Measurements from ENCODE around the gene LSM14B. TPM values are rescaled to one million over a fixed set of nuclear protein-coding genes. Genes with fewer than 3 reads are reported as not detected.

LSM14B gene
- total RNA-seq, 1 experiment from 2014 or later = 51.3 TPM

GRCh38 chr20:62178316-62179161 is 56.3 kb downstream of the LSM14B start:
- Histone ChIP-seq H3K36me3 (ENCODE audit: control insufficient read depth in 1 of 2, insufficient read depth in 2 of 2, low read length in 2 of 2) (peaks cover 0 to 2% of the 10 kb centered on the region in 2 experiments; a peak in 2 of 4 replicates), H3K9ac (ENCODE audit: low read length) (no peak overlapping the region), H3K79me2 (ENCODE audit: insufficient read depth, low read length) (peaks cover 19% of the 10 kb centered on the region), H3K9me2 (ENCODE audit: insufficient read depth) (no peaks in the 10 kb centered on the region), H3K27ac (ENCODE audit: low read depth, low read length) (no peak overlapping the region), H3K4me1 (ENCODE audit: control insufficient read depth in 1 of 2, insufficient read depth in 2 of 2, low read length in 2 of 2) (peaks cover 2 to 6% of the 10 kb centered on the region in 2 experiments; a peak in 2 of 4 replicates), H3K9me3 (ENCODE audit: control insufficient read depth in 1 of 2, insufficient read depth in 1 of 2, low read depth in 1 of 2, low read length in 2 of 2) (no peaks in the 10 kb centered on the region), H4K20me1 (ENCODE audit: insufficient read depth) (no peaks in the 10 kb centered on the region), H2AFZ (ENCODE audit: low read depth, low read length, poor library complexity, severe bottlenecking) (no peak overlapping the region), H3K4me3 (replicated peaks in 1 of 2; ENCODE audit: low read depth in 1 of 2, low read length in 2 of 2) (no peak overlapping the region), H3K4me2 (ENCODE audit: low read length) (no peak overlapping the region), H3K27me3 (ENCODE audit: insufficient read depth, low read length) (no peaks in the 10 kb centered on the region)
- no peak for DNase-seq (ENCODE audit: low read depth, low spot score)
- no peak for ATAC-seq
- no TSS peak for BruUV-seq (replicated peaks)
- intact Hi-C loops (cut with micrococcal nuclease) = no loop called here
- TF ChIP-seq YY1 (IDR thresholded peaks at IDR 0.05; ENCODE audit: extremely low read depth, insufficient replicate concordance, low read depth, low read length) = no peak
- TF ChIP-seq EZH2phosphoT487 (IDR thresholded peaks at IDR 0.05; ENCODE audit: borderline replicate concordance) = no peak
- no peak for TF ChIP-seq FOSL1 (IDR thresholded peaks at IDR 0.05; ENCODE audit: low read depth)
- no peak for TF ChIP-seq MAX (IDR thresholded peaks at IDR 0.05)
- TF ChIP-seq JUND (IDR thresholded peaks at IDR 0.05) = no peak
- no peak for TF ChIP-seq ATF3 (IDR thresholded peaks at IDR 0.05)
- no peak for TF ChIP-seq CBX3 (IDR thresholded peaks at IDR 0.05; ENCODE audit: low read depth)
- TF ChIP-seq, protein P1, sequence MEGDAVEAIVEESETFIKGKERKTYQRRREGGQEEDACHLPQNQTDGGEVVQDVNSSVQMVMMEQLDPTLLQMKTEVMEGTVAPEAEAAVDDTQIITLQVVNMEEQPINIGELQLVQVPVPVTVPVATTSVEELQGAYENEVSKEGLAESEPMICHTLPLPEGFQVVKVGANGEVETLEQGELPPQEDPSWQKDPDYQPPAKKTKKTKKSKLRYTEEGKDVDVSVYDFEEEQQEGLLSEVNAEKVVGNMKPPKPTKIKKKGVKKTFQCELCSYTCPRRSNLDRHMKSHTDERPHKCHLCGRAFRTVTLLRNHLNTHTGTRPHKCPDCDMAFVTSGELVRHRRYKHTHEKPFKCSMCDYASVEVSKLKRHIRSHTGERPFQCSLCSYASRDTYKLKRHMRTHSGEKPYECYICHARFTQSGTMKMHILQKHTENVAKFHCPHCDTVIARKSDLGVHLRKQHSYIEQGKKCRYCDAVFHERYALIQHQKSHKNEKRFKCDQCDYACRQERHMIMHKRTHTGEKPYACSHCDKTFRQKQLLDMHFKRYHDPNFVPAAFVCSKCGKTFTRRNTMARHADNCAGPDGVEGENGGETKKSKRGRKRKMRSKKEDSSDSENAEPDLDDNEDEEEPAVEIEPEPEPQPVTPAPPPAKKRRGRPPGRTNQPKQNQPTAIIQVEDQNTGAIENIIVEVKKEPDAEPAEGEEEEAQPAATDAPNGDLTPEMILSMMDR (IDR thresholded peaks at IDR 0.05 in 2 of 3, conservative IDR thresholded peaks at IDR 0.05 in 1 of 3; ENCODE audit: borderline replicate concordance in 1 of 3, insufficient read depth in 1 of 3, low read depth in 2 of 3, low read length in 2 of 3) = no peak
- TF ChIP-seq EGR1 (IDR thresholded peaks at IDR 0.05; ENCODE audit: low read depth) = no peak
- TF ChIP-seq CEBPB (IDR thresholded peaks at IDR 0.05; ENCODE audit: low read depth) = no peak
- no peak for TF ChIP-seq ZNF274 (IDR thresholded peaks at IDR 0.05; ENCODE audit: low read depth, low read length)
- no peak for TF ChIP-seq POLR2AphosphoS5 (IDR thresholded peaks at IDR 0.05; ENCODE audit: low read depth, low read length)
- TF ChIP-seq SIN3A (IDR thresholded peaks at IDR 0.05; ENCODE audit: low read depth) = no peak
- TF ChIP-seq ZFX (IDR thresholded peaks at IDR 0.05) = no peak
- ChIA-PET POLR2A (no interaction called here), CTCF (no interaction called here), RAD21 (ENCODE audit: low non-redundant PET in 1 of 2, low total read pairs in 2 of 2, uncharacterized antibody in 2 of 2, unreplicated experiment in 2 of 2) (no interaction called here)
